GM06990 (cell line): Measurements from ENCODE around the gene ZBTB42.

ENCODE experiments used
- DNase-seq: peaks from one replicate; pipeline ENCODE4 v3.0.0-alpha.2; 2011; ENCODE audit not compliant: insufficient read length; ENCODE audit errors: extremely low read depth
- H3K27me3 ChIP-seq: replicated peaks from 2 replicates; pipeline ENCODE4 v1.6.0; 2011; ENCODE audit warnings: low read length; ENCODE audit not compliant: control insufficient read depth, insufficient read depth
- H3K36me3 ChIP-seq: 2 replicates; pipeline ENCODE4 v1.5.1; 2011; ENCODE audit warnings: low read length; ENCODE audit not compliant: control insufficient read depth, insufficient read depth
- H3K4me3 ChIP-seq: replicated peaks from 2 replicates; pipeline ENCODE4 v1.5.1; 2011; ENCODE audit warnings: low read depth, mild to moderate bottlenecking, control low read depth, low read length
- CTCF ChIP-seq: IDR thresholded peaks from 2 replicates; pipeline ENCODE4 v1.5.1; 2011; ENCODE audit warnings: low read length, control low read depth, mild to moderate bottlenecking, inconsistent platforms; ENCODE audit not compliant: insufficient read depth, poor library complexity, severe bottlenecking

The ZBTB42 gene

GRCh38 chr14:104816616-104816884 lies 15.6 kb downstream of the ZBTB42 start:
- Histone ChIP-seq H3K27me3 (no peaks in the 10 kb centered on the region), H3K4me3 (peak overlapping the region; percentile 87), H3K36me3 (no peaks in the 10 kb centered on the region; the same call in 1 of the 2 replicates)
- no peak for DNase-seq
- TF ChIP-seq CTCF, result no peak

GRCh38 chr14:104817930-104818713 lies 17.2 kb downstream of the ZBTB42 start:
- Histone ChIP-seq H3K27me3 (no peaks in the 10 kb centered on the region), H3K36me3 (no peaks in the 10 kb centered on the region; the same call in 1 of the 2 replicates), H3K4me3 (no peak overlapping the region)
- DNase-seq, result no peak
- TF ChIP-seq CTCF, result no peak

- no peaks in the 10 kb centered on the region; the same call in 1 of the 2 replicates for H3K36me3 ChIP-seq
- H3K27me3 ChIP-seq, result no peaks in the 10 kb centered on the region
- TF ChIP-seq CTCF, result no peak
- no peak overlapping the region for H3K4me3 ChIP-seq
- no peak for DNase-seq
These were observed 17.8 kb downstream of the ZBTB42 start for GRCh38 chr14:104818714-104819161.

- Histone ChIP-seq H3K4me3 (no peak overlapping the region), H3K36me3 (no peaks in the 10 kb centered on the region; the same call in 1 of the 2 replicates), H3K27me3 (no peaks in the 10 kb centered on the region)
- DNase-seq, result no peak
- no peak for TF ChIP-seq CTCF
These were observed 18.5 kb downstream of the ZBTB42 start for GRCh38 chr14:104819361-104819781.

- Histone ChIP-seq H3K36me3 (no peaks in the 10 kb centered on the region; the same call in 1 of the 2 replicates), H3K4me3 (no peak overlapping the region), H3K27me3 (no peaks in the 10 kb centered on the region)
- no peak for DNase-seq
- no peak for TF ChIP-seq CTCF
These were observed 19.8 kb downstream of the ZBTB42 start for GRCh38 chr14:104820669-104821228.
